Lung (tissue), 12 donors: ENCODE data around the gene C1QTNF5. TPM values are rescaled to one million over a fixed set of nuclear protein-coding genes. Genes with fewer than 3 reads are reported as not detected.

ENCODE experiments used
- ATAC-seq: fragments of 200-7000 bp; cut with Tn5 transposase; one replicate; pipeline ENCODE4 v1.9.1; 2020; ENCODE audit warnings: moderate number of reproducible peaks; ENCODE audit not compliant: insufficient read depth, low FRiP score
- DNase-seq, 3 donors: peaks; one replicate each; pipeline ENCODE4 v3.0.0-alpha.2; 2013 to 2017
- H3K27ac ChIP-seq, 2 donors: one replicate each; pipeline ENCODE4 v1.5.1; 2013; ENCODE audit warnings: mild to moderate bottlenecking in 2 of 2, moderate library complexity in 2 of 2, control low read depth in 1 of 2, inconsistent platforms in 1 of 2, low read depth in 1 of 2, low read length in 1 of 2
- H3K27me3 ChIP-seq, 3 donors: one replicate each; pipeline ENCODE4 v1.5.1; 2013; ENCODE audit warnings: low read length in 2 of 3; ENCODE audit not compliant: control insufficient read depth in 3 of 3, insufficient read depth in 3 of 3
- H3K36me3 ChIP-seq, 4 donors: one replicate each; pipeline ENCODE4 v1.5.1; 2013; ENCODE audit warnings: low read length in 4 of 4, mild to moderate bottlenecking in 1 of 4, moderate library complexity in 1 of 4; ENCODE audit not compliant: control insufficient read depth in 4 of 4, insufficient read depth in 4 of 4
- H3K4me1 ChIP-seq, 5 donors: one replicate each; pipeline ENCODE4 v1.5.1; 2013; ENCODE audit warnings: low read length in 5 of 5, mild to moderate bottlenecking in 2 of 5, moderate library complexity in 1 of 5; ENCODE audit not compliant: control insufficient read depth in 5 of 5, insufficient read depth in 5 of 5
- H3K4me3 ChIP-seq: one replicate; pipeline ENCODE4 v1.5.1; 2013; ENCODE audit warnings: mild to moderate bottlenecking, control low read depth, moderate library complexity
- H3K9ac ChIP-seq, 2 donors: one replicate each; pipeline ENCODE4 v1.5.1; 2013; ENCODE audit warnings: low read length in 2 of 2, control low read depth in 1 of 2; ENCODE audit not compliant: insufficient read depth in 1 of 2
- H3K9me3 ChIP-seq, 4 donors: one replicate each; pipeline ENCODE4 v1.5.1; 2013; ENCODE audit warnings: low read length in 3 of 4, mild to moderate bottlenecking in 1 of 4, moderate library complexity in 1 of 4; ENCODE audit not compliant: control insufficient read depth in 4 of 4, insufficient read depth in 3 of 4
- WGBS, 2 donors: extraction: QIAGEN DNeasy Blood & Tissue Kit; methylation state at CpG; one replicate each; pipeline ENCODE4 v1.1.7; 2013; 5-methylcytosine and 5-hydroxymethylcytosine counted together
- polyA plus RNA-seq, 2 donors: library from polyadenylated mRNA; stranded (reverse); fragments of 200-250 nt; gene quantifications; one replicate each; pipeline ENCODE4 v1.2.1, GENCODE V29; 2013
- total RNA-seq, 2 donors: library from RNA; depleted of rRNA in 1 of 2; stranded (reverse); fragments of >200 nt in 1 of 2; gene quantifications; one replicate each; pipeline ENCODE4 v1.2.1, GENCODE V29; 2014 to 2021
- TF ChIP-seq, protein P1 (sequence below): IDR thresholded peaks from 2 replicates; pipeline ENCODE4 v1.5.1; 2012; ENCODE audit warnings: mild to moderate bottlenecking; ENCODE audit errors: control extremely low read depth, extremely low read depth
- donor health status: control.
- donor health status: control.
- donor health status: Bipolar disorder and iron deficiency.
- donor health status: healthy.
- donor health status: DM: yes; HTN: yes; CAD: no.

C1QTNF5 gene
- total and polyA plus RNA-seq, 4 donors: 20.2 to 34.9 (median 28.3) TPM

DNA sequence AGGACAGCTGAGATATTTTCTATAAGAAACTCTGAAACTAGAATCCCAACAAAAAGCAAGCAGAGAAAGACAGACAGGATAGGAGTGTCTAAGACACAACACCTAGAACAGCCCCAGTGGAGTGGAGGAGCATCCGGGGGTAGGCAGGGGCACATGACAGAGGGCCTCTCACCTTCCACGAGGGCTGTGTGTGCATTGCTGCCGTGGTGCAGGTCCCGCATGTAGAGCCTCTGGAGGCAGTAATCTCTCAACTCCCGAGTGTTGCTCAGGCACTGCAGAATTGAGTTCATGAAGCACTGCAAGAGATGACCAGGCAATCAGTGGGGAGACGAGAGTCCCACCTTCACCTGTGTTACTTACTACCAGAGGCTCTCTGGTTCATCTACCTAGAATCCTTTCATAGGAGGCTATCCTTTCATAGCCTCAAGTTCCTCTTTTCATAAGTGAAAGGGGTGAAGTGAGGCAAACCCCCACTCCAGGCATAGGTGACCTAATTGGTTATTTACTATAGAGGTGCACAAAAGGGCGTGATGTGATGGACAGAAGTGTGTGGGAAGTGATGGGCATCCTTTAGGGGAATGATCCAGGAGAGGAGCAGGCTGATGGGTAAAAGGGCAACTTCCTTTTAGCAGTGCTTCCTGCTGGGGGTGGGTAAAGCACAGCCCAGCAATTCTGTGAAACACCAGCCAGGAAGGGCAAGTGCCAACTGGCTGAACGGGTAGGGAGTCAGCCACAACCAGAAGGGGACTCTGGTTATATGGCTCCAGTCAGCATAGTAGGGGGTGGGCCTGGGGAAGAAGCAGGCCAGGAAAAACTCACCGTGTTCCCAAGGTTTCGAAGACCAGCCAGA is 18.9 kb upstream of the C1QTNF5 start:
- peaks cover 0 to 5% (median 3%) of the 10 kb centered on the region in 3 donors for H3K27me3 ChIP-seq
- TF ChIP-seq, protein P1, sequence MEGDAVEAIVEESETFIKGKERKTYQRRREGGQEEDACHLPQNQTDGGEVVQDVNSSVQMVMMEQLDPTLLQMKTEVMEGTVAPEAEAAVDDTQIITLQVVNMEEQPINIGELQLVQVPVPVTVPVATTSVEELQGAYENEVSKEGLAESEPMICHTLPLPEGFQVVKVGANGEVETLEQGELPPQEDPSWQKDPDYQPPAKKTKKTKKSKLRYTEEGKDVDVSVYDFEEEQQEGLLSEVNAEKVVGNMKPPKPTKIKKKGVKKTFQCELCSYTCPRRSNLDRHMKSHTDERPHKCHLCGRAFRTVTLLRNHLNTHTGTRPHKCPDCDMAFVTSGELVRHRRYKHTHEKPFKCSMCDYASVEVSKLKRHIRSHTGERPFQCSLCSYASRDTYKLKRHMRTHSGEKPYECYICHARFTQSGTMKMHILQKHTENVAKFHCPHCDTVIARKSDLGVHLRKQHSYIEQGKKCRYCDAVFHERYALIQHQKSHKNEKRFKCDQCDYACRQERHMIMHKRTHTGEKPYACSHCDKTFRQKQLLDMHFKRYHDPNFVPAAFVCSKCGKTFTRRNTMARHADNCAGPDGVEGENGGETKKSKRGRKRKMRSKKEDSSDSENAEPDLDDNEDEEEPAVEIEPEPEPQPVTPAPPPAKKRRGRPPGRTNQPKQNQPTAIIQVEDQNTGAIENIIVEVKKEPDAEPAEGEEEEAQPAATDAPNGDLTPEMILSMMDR: no peak
- H3K4me1 ChIP-seq: peaks cover 0 to 15% (median 3%) of the 10 kb centered on the region in 5 donors
- peak overlapping the region in 1 of 2 donors; percentile 95 for H3K27ac ChIP-seq
- ATAC-seq (no peak), DNase-seq (no peak)
- H3K9ac ChIP-seq: no peak overlapping the region
- WGBS, 2 donors: 81 to 82% methylated on average over 10 of the region's 10 CpGs
- no peak overlapping the region for H3K4me3 ChIP-seq
- no peaks in the 10 kb centered on the region for H3K36me3 ChIP-seq
- no peaks in the 10 kb centered on the region for H3K9me3 ChIP-seq

DNA sequence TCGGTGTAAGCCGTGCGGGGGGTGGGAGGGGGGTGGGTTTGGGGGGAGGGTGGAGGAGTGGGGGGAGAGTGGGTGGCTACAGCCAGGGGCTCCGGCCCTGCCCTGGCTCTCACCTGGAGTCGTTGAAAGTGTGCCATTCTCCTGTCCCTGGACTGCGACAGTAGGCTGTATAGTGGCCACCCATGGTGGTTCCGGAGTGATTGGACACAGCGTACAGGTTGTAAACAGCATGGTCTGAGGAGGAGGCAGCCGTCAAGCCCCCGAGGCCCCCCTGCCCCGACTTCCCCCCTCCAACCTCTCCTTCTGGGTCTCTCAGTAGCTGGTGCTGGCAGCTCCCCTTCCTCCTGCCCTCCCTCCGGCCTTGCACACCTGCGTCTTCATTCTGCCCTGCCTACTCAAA is 16.4 kb upstream of the C1QTNF5 start:
- Histone ChIP-seq H3K4me1 (peaks cover 2 to 13% (median 3%) of the 10 kb centered on the region in 5 donors), H3K27me3 (no peaks in the 10 kb centered on the region), H3K9me3 (no peaks in the 10 kb centered on the region), H3K36me3 (no peaks in the 10 kb centered on the region), H3K9ac (no peak overlapping the region), H3K4me3 (peak overlapping the region; percentile 16), H3K27ac (no peak overlapping the region)
- ATAC-seq (no peak), DNase-seq (no peak)
- TF ChIP-seq, protein P1: no peak
- WGBS, 2 donors: 37 to 52% methylated on average over 9 to 13 of the region's 13 CpGs

DNA sequence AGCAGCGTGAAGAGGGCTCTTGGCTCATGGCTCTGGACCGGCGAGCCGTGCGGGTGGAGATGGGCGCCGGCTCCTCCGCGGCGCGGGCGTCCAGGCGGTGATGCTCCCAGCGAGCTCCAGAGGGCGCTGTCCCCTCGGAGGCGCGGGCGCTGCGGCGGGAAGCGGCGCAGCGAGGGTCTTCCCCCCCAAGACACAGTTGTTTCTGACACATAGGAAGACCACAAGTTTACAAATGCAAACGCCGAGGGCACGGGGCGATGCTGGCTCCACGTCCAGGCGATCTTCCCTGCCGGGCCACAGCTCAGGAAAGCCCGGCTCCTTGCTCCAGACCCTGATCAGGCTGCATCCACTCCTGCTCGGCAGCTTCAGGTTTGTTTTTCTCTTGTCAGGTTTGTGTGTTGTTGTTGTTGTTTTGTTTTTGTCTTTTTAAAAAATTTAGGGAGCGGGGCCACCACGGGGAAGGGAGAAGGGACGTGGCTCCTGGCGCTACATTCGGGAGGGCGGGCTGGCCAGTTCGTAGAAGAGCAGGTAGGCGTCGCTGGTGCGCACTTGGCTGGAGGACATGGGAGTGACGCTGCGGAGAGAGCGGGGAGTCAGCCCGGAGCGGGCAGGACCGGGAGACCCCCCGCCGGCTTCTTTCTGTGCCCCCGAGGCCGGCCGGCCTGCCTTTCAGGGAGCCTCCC is 15.8 kb upstream of the C1QTNF5 start:
- TF ChIP-seq, protein P1: peak; percentile 89
- Histone ChIP-seq H3K4me3 (peak overlapping the region; percentile 46), H3K36me3 (no peaks in the 10 kb centered on the region), H3K27me3 (no peaks in the 10 kb centered on the region), H3K27ac (peak overlapping the region; percentile 78 to 81), H3K9ac (peak overlapping the region in 1 of 2 donors; percentile 63), H3K9me3 (no peaks in the 10 kb centered on the region), H3K4me1 (peaks cover 0 to 9% (median 3%) of the 10 kb centered on the region in 5 donors)
- peak; percentile 82 for ATAC-seq
- DNase-seq: peak; percentile 90 to 91 (median 90)
- 1% methylated on average over 52 to 54 of the region's 54 CpGs for WGBS, 2 donors
